ENCODE results near the gene NME7.

DNA sequence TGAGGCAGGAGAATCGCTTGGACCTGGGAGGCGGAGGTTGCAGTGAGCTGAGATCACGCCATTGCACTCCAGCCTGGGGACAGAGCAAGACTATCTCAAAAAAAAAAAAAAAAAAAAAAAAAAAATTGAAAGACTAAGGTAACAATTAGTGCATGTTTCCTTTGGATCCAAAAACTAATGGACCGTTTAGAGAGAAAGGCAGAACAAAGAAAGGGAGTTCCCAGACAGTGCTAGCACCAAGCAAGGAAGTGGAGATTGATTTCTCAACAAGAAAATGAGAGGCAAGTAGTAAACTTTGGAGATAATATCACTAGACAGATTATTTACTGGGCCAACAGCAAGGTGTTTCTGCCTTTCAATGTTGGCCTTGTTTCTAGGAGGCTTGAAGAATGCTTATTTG is 236.9 kb downstream of the NME7 start:
- TF ChIP-seq, protein P1, sequence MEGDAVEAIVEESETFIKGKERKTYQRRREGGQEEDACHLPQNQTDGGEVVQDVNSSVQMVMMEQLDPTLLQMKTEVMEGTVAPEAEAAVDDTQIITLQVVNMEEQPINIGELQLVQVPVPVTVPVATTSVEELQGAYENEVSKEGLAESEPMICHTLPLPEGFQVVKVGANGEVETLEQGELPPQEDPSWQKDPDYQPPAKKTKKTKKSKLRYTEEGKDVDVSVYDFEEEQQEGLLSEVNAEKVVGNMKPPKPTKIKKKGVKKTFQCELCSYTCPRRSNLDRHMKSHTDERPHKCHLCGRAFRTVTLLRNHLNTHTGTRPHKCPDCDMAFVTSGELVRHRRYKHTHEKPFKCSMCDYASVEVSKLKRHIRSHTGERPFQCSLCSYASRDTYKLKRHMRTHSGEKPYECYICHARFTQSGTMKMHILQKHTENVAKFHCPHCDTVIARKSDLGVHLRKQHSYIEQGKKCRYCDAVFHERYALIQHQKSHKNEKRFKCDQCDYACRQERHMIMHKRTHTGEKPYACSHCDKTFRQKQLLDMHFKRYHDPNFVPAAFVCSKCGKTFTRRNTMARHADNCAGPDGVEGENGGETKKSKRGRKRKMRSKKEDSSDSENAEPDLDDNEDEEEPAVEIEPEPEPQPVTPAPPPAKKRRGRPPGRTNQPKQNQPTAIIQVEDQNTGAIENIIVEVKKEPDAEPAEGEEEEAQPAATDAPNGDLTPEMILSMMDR (IDR thresholded peaks at IDR 0.05) = no peak
- TF ChIP-seq POLR2AphosphoS5 (IDR thresholded peaks at IDR 0.05) (no peak), EP300 (IDR thresholded peaks at IDR 0.05) (no peak)

Data from sigmoid colon (tissue), 4 donors.